GM06990 (cell line): ENCODE data around the gene KANK4.

Experiments used
- DNase-seq: peaks from one replicate; pipeline ENCODE4 v3.0.0-alpha.2; 2011; ENCODE audit not compliant: insufficient read length; ENCODE audit errors: extremely low read depth
- H3K27me3 ChIP-seq: replicated peaks from 2 replicates; pipeline ENCODE4 v1.6.0; 2011; ENCODE audit warnings: low read length; ENCODE audit not compliant: control insufficient read depth, insufficient read depth
- H3K36me3 ChIP-seq: 2 replicates; pipeline ENCODE4 v1.5.1; 2011; ENCODE audit warnings: low read length; ENCODE audit not compliant: control insufficient read depth, insufficient read depth
- H3K4me3 ChIP-seq: replicated peaks from 2 replicates; pipeline ENCODE4 v1.5.1; 2011; ENCODE audit warnings: low read depth, mild to moderate bottlenecking, control low read depth, low read length
- TF ChIP-seq, protein P1 (sequence below): IDR thresholded peaks from 2 replicates; pipeline ENCODE4 v1.5.1; 2011; ENCODE audit warnings: low read length, control low read depth, mild to moderate bottlenecking, inconsistent platforms; ENCODE audit not compliant: insufficient read depth, poor library complexity, severe bottlenecking

KANK4 gene

DNA sequence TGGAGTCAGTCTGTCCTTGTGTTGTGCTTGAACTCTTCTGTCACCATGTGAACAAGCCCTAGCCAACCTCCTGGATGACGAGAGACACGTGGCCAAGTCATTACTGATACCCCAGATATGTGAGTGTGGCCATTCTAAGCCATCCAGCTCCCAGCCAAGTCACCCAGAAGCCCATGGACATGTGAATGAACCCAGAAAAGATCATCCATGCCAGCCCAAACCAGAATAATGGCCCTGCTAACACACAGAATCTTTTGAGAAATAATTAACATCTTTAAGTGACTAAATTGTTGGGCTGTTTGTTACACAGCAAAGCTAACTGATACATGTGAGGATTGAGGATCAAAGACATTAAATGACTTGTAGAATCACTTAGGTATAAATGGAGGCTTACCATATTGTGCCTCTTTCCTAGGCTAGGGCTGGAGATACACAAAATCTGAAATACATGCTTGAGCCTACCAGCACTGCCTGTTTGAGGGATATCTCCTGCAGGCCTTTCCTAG, 38.2 kb downstream of the KANK4 start:
- Histone ChIP-seq H3K36me3 (no peaks in the 10 kb centered on the region), H3K4me3 (no peak overlapping the region), H3K27me3 (no peaks in the 10 kb centered on the region)
- TF ChIP-seq, protein P1, sequence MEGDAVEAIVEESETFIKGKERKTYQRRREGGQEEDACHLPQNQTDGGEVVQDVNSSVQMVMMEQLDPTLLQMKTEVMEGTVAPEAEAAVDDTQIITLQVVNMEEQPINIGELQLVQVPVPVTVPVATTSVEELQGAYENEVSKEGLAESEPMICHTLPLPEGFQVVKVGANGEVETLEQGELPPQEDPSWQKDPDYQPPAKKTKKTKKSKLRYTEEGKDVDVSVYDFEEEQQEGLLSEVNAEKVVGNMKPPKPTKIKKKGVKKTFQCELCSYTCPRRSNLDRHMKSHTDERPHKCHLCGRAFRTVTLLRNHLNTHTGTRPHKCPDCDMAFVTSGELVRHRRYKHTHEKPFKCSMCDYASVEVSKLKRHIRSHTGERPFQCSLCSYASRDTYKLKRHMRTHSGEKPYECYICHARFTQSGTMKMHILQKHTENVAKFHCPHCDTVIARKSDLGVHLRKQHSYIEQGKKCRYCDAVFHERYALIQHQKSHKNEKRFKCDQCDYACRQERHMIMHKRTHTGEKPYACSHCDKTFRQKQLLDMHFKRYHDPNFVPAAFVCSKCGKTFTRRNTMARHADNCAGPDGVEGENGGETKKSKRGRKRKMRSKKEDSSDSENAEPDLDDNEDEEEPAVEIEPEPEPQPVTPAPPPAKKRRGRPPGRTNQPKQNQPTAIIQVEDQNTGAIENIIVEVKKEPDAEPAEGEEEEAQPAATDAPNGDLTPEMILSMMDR: no peak
- DNase-seq: no peak

DNA sequence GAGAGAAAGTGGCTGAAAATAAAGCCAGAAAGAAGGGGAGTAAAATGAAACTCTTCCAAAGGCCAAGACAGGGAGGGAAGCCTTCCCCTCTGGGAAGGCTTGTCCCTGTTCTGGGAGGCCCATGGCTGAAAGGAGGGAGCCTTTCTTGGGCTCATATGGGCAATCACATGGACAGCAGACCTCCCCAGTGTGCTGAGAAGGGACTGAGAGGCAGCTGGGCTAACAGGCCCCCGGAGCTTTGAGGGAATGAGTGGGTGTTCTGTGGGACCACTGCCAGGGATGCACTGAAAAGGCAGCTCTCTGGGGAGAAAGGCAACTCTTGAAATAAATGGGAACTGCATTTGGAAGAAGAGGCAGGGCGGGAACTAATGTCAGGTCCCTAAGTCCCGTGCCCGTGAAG, 39.1 kb downstream of the KANK4 start:
- no peaks in the 10 kb centered on the region for H3K27me3 ChIP-seq
- no peak overlapping the region for H3K4me3 ChIP-seq

DNA sequence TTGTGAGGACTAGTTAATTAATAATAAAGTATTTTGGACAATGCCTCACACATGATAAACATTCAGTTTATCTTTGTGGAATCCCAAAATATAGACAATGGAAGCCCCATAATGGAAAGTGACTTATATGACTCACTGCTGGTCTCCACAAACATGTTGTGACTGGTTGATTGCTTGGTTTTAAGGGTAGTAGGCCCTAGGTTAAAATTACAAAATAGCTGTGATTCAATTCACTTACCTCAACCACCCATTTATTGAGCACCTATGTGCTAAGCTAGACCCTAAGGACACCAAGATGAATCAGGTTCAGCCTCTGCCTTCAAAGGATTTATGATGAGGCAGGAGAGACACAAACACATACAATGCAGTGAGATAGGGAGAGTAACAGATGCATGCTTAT, 42.4 kb downstream of the KANK4 start:
- H3K36me3 ChIP-seq: no peaks in the 10 kb centered on the region
- TF ChIP-seq, protein P1: no peak
- H3K27me3 ChIP-seq: no peaks in the 10 kb centered on the region
- no peak overlapping the region for H3K4me3 ChIP-seq
- no peak for DNase-seq

More for the DNA sequence above, 39.1 kb downstream of the KANK4 start:
- no peaks in the 10 kb centered on the region for H3K36me3 ChIP-seq
- DNase-seq: no peak
- TF ChIP-seq, protein P1: no peak

DNA sequence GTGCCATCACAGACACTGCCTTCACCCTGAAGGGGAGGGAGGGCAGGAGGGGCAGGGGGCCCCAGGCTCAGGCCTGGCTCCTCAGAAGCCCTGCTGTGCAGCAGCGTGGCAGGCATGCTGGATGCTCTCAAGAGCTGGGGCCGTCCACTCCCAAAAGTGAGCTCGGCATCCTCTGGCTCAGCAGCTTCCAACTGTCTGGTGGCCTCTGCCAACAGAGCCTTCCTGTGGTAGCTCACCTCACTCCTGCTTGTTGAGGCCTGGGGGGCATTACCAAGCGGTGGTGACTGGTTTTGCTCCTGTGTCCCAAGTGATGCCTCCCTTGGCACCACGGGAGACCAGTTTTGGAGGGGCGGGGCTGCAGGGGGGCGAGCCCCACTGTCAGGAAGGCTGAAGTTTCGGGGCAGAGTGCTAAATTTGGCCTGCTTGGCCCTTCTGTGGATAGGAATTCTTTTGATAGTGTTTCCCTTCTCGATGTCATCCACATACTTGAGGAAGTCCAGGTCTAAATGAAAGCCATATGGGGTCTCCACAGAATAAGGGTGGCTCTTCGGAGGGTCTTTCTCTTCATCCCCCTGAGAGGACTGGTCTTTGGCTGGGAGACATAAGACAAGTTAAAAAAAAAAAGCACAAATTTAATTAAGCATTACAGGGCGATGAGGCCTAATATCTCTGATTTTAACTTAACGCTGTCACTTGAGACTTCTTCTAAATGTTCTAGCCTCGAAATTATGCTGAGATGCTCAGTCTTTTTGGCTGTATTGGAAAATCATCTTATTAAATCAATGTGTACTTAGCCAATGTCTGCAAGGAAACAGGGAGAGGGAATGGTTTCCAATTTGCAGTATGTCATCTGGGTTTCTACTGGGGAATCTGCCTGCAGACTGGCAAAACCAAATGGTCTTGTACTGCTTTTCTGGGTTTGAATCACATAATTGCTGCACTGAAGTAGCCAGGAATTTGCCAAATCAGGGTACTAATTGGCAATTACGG, 44.4 kb downstream of the KANK4 start:
- no peaks in the 10 kb centered on the region for H3K36me3 ChIP-seq
- no peak for DNase-seq

DNA sequence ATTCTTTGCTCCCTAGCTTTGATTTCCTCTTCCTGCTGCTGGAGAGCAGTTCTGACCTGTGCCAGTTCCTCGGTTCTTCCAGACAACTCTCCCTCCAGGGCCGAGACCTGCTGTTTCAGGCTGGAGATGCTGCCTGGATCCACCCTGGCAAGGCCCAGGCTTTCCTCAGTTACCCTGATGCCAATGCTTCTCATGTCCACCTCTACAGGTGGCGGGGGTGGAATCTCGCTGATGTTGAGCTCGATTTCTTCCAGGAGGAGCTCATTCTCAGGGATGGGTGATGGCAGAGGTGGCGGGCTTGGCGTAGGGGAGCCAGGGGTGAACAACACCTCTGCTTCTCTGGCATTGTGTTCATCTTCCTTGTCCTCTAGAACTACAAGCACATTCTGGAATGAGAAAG, 45.3 kb downstream of the KANK4 start:
- TF ChIP-seq, protein P1: no peak
- no peak overlapping the region for H3K4me3 ChIP-seq

More for the DNA sequence above, 44.4 kb downstream of the KANK4 start:
- TF ChIP-seq, protein P1: no peak
- Histone ChIP-seq H3K27me3 (no peaks in the 10 kb centered on the region), H3K4me3 (no peak overlapping the region)

More for the DNA sequence above, 45.3 kb downstream of the KANK4 start:
- Histone ChIP-seq H3K36me3 (no peaks in the 10 kb centered on the region), H3K27me3 (no peaks in the 10 kb centered on the region)
- DNase-seq: no peak
